ENCODE results near the gene LCN15.
"Not testable (repeated sequence)": the region's sequence is repeated elsewhere in the genome, so short reads cannot be mapped to it uniquely, and the experiment has no call there.

The LCN15 gene

GRCh38 chr9:136764301-136764891 lies at the start of gene LCN15:
Gene LCN15, minus strand, starts transcription at chr9:136764518. Its CDS starts 30 bp downstream, at chr9:136764488.
- no peak for TF ChIP-seq POLR2A (IDR thresholded peaks at IDR 0.05; ENCODE audit: low read length)
- TF ChIP-seq GATA1 (IDR thresholded peaks at IDR 0.05; ENCODE audit: low read depth, low read length), result no peak
- DNase-seq, result no peak

- peak; percentile 48 to 62 for DNase-seq
- no peak for TF ChIP-seq GATA1 (IDR thresholded peaks at IDR 0.05; ENCODE audit: low read depth, low read length)
- TF ChIP-seq POLR2A (IDR thresholded peaks at IDR 0.05; ENCODE audit: low read length), result no peak
Measured at GRCh38 chr9:136808806-136809158, 44.5 kb upstream of the LCN15 start.

- DNase-seq, result peak; percentile 67 to 74
- TF ChIP-seq GATA1 (IDR thresholded peaks at IDR 0.05; ENCODE audit: low read depth, low read length) (no peak), POLR2A (IDR thresholded peaks at IDR 0.05; ENCODE audit: low read length) (peak; percentile 52)
Measured at GRCh38 chr9:136808075-136808805, 43.9 kb upstream of the LCN15 start.

GRCh38 chr9:136807281-136808074 lies 43.2 kb upstream of the LCN15 start, which contains the start of gene RABL6:
Gene RABL6, plus strand, starts transcription at chr9:136807948. Its CDS starts 249 bp downstream, at chr9:136808197.
- DNase-seq, result peak; percentile 86 to 93
- TF ChIP-seq POLR2A (IDR thresholded peaks at IDR 0.05; ENCODE audit: low read length) (peak; percentile 85), GATA1 (IDR thresholded peaks at IDR 0.05; ENCODE audit: low read depth, low read length) (no peak)

GRCh38 chr9:136806631-136807201 lies 42.4 kb upstream of the LCN15 start:
- TF ChIP-seq POLR2A (IDR thresholded peaks at IDR 0.05; ENCODE audit: low read length) (no peak), GATA1 (IDR thresholded peaks at IDR 0.05; ENCODE audit: low read depth, low read length) (no peak)
- no peak for DNase-seq

- TF ChIP-seq POLR2A (IDR thresholded peaks at IDR 0.05; ENCODE audit: low read length), result no peak
- no peak for TF ChIP-seq GATA1 (IDR thresholded peaks at IDR 0.05; ENCODE audit: low read depth, low read length)
Measured at GRCh38 chr9:136806067-136806466, 41.7 kb upstream of the LCN15 start.

GRCh38 chr9:136805207-136805740 lies 41.0 kb upstream of the LCN15 start:
- no peak for TF ChIP-seq GATA1 (IDR thresholded peaks at IDR 0.05; ENCODE audit: low read depth, low read length)
- no peak for TF ChIP-seq POLR2A (IDR thresholded peaks at IDR 0.05; ENCODE audit: low read length)
- no peak for DNase-seq

More at GRCh38 chr9:136806067-136806466, 41.7 kb upstream of the LCN15 start:
- DNase-seq, result no peak

- DNase-seq, result no peak
Measured at GRCh38 chr9:136804509-136805206, 40.3 kb upstream of the LCN15 start.

GRCh38 chr9:136803551-136804508 lies 39.5 kb upstream of the LCN15 start:
- no peak for DNase-seq
- TF ChIP-seq GATA1 (IDR thresholded peaks at IDR 0.05; ENCODE audit: low read depth, low read length) (no peak), POLR2A (IDR thresholded peaks at IDR 0.05; ENCODE audit: low read length) (no peak)

More at GRCh38 chr9:136804509-136805206, 40.3 kb upstream of the LCN15 start:
- TF ChIP-seq POLR2A (IDR thresholded peaks at IDR 0.05; ENCODE audit: low read length), result no peak
- TF ChIP-seq GATA1 (IDR thresholded peaks at IDR 0.05; ENCODE audit: low read depth, low read length), result no peak

- DNase-seq, result not testable (repeated sequence)
Measured at GRCh38 chr9:136803009-136803550, 38.8 kb upstream of the LCN15 start.

GRCh38 chr9:136802321-136802720 lies 38.0 kb upstream of the LCN15 start:
- no peak for DNase-seq
- no peak for TF ChIP-seq GATA1 (IDR thresholded peaks at IDR 0.05; ENCODE audit: low read depth, low read length)
- no peak for TF ChIP-seq POLR2A (IDR thresholded peaks at IDR 0.05; ENCODE audit: low read length)

Measured in erythroblast (primary cell).